Keratinocyte (primary cell): ENCODE measurements around the gene DENND4C.

Experiments used
- EZH2 ChIP-seq: IDR thresholded peaks from one replicate; pipeline ENCODE4 v1.6.1; 2012; ENCODE audit warnings: inconsistent platforms, mild to moderate bottlenecking, low read length, moderate library complexity
- TF ChIP-seq, protein P1 (sequence below), 3 experiments: IDR thresholded peaks in 1 of 3; conservative IDR thresholded peaks in 1 of 3; optimal IDR thresholded peaks in 1 of 3; 2 replicates in 2 of 3; 3 replicates in 1 of 3; pipeline versions ENCODE3 to v1.5.1; 2011; ENCODE audit warnings: low read length in 3 of 3, mild to moderate bottlenecking in 3 of 3, moderate library complexity in 2 of 3, control low read depth in 1 of 3, inconsistent platforms in 1 of 3; ENCODE audit not compliant: insufficient read depth in 2 of 3; ENCODE audit errors: extremely low read depth in 1 of 3

DNA sequence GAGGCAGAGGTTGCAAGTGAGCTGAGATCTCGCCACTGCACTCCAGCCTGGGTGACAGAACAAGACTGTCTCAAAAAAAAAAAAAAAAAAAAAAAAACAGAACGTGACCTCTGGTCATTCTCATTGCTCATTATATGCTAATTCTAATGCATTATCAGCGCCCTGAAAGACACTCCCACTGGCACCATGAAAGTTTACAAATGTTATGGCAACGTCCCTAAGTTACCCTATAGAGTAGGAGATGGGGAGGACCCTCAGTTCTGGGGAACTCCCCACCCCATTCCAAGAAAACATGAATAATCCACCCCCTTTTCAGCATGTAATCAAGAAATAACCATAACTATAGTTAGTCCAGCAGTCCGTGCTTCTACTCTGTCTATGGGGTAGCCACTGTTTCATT is 48.9 kb upstream of the DENND4C start:
- TF ChIP-seq, protein P1, sequence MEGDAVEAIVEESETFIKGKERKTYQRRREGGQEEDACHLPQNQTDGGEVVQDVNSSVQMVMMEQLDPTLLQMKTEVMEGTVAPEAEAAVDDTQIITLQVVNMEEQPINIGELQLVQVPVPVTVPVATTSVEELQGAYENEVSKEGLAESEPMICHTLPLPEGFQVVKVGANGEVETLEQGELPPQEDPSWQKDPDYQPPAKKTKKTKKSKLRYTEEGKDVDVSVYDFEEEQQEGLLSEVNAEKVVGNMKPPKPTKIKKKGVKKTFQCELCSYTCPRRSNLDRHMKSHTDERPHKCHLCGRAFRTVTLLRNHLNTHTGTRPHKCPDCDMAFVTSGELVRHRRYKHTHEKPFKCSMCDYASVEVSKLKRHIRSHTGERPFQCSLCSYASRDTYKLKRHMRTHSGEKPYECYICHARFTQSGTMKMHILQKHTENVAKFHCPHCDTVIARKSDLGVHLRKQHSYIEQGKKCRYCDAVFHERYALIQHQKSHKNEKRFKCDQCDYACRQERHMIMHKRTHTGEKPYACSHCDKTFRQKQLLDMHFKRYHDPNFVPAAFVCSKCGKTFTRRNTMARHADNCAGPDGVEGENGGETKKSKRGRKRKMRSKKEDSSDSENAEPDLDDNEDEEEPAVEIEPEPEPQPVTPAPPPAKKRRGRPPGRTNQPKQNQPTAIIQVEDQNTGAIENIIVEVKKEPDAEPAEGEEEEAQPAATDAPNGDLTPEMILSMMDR (optimal IDR thresholded peaks at IDR 0.05 in 1 of 3, IDR thresholded peaks at IDR 0.05 in 1 of 3, conservative IDR thresholded peaks at IDR 0.05 in 1 of 3; ENCODE audit: extremely low read depth in 1 of 3, insufficient read depth in 2 of 3, low read length in 3 of 3): no peak
- no peak for TF ChIP-seq EZH2
